HG02884 (cell line): ENCODE data around the gene INPP5D.
"Not testable (repeated sequence)": the region's sequence is repeated elsewhere in the genome, so short reads cannot be mapped to it uniquely, and the experiment has no call there.

Experiments used
- ATAC-seq: cut with Tn5 transposase; IDR thresholded peaks from one replicate; pipeline ENCODE4 v1.9.1; 2021; ENCODE audit warnings: mild to moderate bottlenecking, moderate library complexity; ENCODE audit not compliant: unreplicated experiment

Gene INPP5D

DNA sequence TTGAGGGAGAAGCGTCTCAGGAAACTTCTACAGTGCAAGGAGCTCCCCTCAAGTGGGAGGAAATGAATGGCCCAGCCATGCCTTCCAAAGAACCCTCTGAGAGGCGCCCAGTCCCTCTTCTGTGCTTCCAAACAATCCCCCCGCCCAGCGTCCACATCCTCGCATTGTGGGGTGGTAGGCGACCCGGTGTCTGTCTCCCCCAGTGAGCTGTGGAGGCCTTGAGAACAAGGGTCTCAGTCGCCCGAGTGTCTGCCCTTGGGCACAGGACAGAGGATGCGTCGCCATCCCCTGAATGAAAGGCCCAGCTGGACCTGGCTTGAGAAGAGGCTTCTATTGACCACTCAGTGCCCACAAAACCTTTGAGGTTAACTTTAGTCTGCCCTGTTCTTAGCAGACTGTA is 29.7 kb downstream of the INPP5D start:
- no peak for ATAC-seq

DNA sequence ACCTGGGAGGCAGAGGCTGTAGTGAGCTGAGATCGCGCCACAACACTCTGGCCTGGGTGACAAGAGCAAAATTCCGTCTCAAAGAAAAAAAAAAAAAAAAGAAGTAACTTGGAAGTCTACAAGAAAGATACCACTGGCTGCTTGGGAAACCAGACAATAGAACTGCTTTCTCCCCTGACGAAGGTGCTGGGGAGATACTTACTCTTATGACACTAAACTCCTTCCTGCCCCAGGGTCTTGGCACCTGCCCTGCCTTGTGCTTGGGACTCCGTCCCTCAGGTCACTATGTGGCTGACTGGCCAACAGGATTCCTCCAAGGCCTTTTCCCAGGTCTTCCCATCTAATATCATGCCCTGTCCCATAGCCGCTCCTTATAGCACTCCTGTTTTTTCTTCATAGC is 30.7 kb downstream of the INPP5D start:
- no peak for ATAC-seq

DNA sequence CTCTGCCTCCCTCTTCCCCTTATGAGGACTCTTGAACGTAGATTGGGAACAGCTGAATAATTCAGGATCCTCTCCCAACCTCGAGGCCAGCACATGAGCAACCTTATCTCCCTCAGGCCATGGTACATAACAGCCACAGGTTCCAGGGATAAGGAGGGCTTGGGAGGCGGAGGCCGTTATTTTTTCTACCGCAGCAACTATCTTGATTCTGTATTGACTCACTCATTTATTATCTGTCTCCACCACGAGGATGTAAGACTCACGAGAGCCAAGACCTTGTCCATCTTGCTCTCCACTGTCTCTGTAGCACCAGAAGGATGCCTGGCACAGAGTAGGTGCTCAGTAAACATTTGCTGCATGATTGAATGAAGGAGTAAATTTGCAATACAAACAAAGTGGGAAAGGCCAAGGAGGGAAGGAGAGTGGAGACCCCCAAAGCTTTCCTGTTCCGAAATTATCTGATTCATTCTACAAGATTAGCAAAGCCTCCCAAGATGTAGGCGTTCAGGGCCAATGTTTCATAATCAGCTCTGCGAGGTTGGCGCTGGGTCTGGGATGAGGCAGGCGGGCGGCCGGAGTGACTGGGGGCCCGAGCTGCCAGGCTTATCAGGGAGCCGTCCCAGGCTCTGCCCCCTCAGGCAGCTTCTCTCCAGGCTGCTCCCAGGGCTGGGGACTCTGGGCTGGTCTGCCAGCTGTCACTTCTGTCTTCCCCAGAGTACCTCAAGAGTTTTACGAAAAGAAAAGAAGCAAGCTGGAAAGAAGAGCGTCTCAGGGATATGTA is 31.6 kb downstream of the INPP5D start:
- ATAC-seq = no peak

DNA sequence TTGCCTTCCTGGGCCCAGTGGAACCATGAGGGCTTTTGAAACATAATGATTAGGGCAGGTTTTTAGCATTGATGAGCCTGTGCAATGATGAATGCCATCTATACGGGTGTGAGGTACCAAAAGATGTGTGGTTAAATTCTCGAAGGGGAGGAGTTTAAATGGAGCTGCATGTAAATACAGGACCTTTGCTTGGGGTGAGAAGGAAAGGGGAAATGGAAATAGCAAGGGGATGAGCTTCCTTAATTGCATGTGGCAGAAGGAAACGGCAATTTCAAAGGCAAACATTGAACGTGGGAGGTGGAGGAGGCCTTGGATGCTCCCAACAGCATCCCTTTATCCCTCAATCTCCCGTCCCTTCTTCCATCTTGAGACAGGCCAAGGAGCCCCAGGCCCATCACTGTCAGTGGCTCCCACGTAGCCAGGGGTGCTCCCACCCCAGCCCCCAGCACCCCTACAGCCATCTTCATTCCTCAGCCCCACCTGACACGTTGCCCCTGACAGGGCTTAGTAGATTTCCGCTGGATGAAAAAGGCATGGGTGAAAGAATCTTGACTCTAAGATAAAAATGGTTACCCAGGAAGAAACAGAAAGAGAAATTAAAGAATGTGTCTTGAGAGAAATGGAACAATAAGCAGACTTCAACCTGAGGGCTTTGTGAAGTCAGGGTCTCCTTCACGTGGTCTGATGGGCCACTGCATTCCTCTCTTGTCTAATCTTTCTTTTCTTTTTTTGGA is 32.5 kb downstream of the INPP5D start:
- no peak for ATAC-seq

DNA sequence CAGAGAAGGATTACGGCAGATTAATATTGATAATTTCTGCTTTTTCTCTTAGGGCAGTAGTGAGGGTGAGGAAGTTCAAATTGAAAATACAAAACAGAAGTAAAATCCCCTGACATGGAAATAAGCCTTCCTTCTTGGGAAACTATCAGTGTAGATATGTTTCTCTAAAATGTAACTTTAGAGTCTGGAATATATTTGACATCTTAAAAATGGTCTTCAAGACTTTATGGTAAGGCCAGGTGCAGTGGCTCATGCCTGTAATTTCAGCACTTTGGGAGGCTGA is 33.0 kb downstream of the INPP5D start:
- no peak for ATAC-seq

DNA sequence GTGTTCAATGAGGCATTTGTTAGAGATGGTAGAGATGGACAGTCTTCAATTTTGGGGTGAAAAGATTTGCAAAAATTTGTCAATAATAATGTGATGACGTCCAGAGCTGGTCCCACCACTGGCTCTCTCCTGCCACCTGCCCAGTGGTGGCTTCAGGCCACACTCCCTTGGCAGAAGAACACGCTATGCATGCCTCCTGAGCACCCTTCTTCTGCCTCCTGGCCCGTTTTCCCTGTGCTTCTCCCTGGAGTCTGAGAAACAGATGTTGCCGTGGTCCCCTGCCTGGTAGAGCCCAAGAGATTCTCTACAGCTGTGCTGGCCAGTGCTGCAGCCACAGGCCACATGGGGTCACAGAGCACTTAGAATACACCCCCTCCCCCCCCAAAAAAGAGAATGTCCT is 33.6 kb downstream of the INPP5D start:
- ATAC-seq = no peak

DNA sequence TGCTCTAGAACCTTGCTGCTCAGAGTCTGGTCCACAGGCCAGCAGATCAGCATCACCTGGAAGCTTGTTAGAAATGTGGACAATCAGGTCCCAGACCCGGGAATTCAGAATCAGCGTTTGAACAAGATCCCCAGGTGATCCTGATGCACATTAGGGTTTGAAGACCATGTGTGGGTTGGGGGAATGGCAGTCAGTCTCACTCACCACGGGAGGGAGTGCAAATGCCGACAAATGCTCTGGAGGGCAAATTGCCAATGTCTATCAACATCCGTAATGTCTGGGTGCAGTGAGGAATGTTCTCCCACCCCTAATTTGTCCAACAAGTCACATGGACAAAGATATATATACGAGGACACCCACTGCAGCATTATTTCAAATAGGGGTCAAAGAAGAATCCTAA is 34.5 kb downstream of the INPP5D start:
- no peak for ATAC-seq

DNA sequence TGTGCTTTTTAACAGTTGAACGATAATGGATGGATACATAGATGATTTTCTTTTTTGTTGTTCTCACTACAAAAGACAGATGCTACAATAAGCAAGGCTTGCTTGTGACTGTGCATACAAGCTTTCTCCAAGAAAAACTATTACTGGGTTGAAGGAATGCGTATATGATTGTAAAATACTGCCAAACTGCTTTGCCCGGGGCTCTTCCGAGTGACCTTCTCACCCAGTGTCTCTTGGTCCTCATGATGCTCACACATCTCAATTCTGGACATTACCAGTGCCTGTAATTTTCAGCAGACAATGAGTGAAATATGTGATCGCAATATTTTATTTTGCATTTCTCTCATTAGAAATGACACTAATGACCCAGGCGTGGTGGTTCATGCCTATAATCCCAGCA is 35.9 kb downstream of the INPP5D start:
- no peak for ATAC-seq

DNA sequence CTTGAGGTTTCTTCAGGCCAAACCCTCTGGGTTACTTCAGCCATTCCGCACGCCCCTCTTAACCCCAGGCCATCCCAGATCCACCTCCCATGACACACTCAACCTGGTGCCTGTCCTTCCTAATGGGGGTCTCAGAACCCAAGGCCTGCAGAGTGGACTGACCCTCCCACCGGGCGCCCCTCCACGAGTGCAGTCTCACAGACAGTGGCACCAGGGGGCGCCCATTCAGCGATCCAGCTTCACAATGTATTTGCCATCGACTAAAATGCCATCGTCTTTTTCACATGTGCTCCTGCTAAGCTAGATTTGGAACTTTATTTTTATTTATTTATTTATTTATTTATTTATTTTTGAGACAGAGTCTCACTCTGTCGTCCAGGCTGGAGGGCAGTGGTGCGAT is 38.5 kb downstream of the INPP5D start:
- no peak for ATAC-seq

DNA sequence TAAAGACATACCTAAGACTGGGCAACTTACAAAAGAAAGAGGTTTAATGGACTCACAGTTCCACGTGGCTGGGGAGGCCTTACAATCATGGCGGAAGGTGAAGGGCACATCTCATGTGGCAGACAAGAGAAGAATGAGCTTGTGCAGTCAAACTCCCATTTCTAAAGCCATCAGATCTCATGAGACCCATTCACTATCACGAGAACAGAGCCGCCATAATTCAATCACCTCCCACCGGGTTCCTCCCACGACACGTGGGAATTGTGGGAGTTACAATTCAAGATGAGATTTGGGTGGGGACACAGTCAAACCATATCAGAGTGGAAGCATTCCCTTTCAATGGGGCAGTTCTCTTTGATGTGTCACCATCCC is 39.7 kb downstream of the INPP5D start:
- ATAC-seq = not testable (repeated sequence)

DNA sequence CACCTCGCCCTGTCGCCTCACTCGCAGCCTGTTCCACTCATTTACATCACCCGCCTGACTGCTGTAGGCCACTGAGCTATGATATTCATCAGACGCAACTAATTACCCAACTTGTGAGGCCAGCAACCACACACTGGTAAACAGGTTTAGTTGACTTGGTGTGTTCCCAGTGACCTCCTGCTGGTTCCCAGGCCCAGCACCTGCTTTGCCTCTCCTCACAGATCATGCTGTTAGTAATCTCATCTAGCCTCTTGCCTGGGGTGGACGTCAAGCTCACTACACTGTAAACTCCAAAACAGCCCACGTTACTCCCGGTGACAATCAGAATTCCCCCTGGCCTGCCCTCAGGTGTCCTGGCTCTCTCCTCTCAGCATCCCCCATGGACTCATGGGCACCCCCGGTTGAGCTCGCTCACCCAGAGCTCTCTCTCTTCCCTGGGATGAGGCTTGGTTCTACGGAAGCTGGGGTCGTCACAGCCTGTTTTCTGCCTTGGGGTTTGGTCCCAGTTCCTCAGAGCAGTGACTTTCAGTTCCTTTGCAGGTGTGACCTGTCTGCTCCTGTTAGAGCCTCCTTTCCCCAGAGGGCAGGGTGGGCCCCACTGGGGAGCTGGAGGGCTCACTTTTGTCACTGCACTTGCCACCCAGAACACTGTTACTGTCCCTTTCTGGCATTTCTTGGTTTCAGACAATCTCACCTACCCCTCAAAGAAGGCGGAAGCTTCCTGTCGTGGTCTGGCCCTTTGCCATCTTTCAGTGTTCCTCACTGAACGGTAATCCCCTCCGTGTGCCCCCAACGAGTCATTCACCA is 40.3 kb downstream of the INPP5D start:
- ATAC-seq = peak; percentile 69

DNA sequence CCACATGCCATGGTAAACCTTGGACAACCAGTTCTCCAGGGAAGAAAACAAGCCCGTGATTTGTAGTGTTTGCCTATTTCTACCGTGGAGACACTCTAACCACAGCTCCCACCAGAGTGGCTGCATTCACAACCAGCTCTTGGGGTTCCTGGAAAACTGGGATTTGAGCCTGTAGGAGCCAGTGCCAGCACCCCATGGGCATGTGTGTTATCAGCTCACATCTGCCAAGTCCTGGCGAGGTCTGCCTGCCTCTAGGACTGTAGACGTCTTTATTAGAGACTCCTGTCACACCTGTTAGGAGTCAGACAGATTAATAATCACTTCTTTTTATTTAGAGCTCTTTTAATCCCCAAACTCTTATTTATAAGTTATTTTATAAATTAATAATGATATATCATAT is 41.0 kb downstream of the INPP5D start:
- ATAC-seq = no peak

DNA sequence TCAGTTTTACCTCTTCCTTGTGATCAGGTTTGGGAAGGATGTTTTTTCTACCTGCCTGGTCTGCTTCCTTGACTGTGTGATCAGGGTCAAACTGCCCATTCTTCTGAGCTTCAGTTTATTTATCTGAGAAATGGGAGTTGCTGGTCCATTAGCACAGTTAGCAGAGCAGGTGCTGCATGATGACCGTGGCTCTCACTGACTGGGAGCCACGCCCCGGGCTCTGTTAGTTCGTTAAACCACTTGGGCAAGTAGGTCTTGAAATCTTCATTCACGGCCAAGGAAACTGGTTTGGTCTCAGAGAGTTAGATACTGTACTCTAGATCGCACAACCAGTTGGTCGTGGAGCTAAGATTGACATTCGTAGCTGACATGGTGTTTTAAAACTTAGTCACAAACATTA is 41.7 kb downstream of the INPP5D start:
- ATAC-seq = no peak

DNA sequence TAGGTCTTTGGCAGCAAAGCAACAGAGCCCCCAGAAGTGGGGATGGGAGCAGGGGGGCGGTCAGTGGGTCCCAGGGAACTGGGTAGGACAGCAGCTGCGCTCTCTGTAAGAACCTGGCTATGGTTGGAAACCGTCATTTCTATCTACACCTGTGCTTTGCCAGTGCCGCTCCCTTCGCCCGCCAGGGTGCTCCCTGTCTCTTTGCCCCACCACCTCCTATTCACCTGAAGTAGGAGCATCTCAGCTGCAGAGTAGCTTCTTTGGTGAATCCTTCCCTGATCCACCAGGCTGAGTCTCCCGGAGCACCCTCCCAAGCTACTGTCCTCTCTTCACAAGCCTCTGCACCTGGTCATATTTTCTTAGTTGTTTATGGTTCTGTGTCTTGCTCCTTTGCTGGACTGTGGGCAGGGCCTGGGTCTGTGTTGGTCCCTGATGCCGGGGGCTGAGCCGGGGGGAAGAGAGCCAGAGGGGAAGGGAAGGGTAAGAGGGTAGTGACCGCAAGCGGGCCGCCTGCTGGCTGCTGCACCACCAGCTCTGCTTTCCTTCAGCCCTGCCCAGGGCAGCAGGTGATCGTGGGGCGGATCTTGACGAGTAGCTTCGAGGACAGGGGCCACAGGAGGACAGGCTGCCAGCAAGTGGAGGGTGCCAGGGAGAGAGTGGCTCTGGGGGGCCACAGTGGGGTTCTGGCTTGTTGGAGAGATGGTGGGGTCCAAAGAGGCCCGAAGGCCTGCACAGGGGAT is 45.2 kb downstream of the INPP5D start:
- ATAC-seq = no peak

DNA sequence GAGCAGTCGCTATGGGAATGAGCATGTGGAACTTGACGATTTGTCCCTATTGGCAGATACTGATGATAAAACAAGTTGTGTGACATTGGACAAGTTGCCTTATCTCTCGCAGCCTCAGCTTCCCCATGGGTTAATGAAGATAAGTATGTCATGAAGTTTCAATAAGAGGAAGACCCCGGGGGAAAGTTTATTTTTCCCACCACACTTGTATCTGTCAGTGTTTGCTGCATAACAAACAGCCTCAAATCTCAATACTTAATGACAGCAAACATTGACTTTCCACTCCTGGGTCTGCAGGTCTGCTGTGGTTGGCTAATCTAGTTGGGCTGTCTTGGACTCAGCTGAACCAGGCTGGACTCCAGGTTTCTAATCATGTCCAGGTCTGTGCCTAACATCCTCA is 45.8 kb downstream of the INPP5D start:
- ATAC-seq = no peak

DNA sequence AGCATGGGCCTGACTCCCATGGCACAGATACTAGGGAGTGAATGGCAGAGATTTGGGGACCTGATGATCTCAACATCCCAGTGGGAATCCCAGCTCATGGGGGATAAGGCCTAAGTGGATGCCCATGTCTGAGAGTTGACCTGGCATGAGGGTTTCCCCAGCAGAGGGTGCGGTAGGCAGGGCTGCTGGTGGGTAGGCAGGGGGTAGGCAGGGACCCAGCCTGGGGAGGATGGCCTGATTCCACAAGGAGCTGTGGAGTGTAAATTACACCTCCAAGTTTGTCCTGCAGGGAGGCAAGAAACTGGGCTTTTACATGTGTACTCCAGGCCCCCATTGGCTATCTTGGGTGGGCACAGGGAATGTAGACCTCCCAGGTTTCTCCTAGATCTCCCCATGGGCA is 46.9 kb downstream of the INPP5D start:
- ATAC-seq = no peak

DNA sequence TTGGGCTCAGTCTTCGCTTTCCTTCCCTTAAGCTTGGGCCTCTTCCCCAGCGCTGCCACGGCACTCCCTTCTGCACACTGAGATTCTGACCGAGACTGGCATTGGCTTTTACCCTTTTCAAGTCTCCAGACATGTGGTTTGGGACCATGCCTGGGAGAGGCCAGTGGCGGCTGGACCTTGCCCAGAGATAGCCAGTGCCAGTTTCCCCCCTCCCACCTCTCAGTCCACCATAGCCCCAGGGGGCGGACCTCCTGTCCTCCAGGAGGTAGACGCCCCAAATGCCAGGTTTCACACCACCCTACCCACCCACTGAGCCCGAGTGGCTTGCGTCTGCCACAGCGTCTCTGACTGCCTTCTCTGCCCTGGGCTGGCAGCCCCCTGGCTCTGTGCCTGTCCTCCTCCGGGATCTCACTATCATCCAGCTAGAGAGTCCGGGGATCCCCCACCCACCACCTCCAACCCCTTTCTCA is 47.7 kb downstream of the INPP5D start:
- ATAC-seq = no peak

DNA sequence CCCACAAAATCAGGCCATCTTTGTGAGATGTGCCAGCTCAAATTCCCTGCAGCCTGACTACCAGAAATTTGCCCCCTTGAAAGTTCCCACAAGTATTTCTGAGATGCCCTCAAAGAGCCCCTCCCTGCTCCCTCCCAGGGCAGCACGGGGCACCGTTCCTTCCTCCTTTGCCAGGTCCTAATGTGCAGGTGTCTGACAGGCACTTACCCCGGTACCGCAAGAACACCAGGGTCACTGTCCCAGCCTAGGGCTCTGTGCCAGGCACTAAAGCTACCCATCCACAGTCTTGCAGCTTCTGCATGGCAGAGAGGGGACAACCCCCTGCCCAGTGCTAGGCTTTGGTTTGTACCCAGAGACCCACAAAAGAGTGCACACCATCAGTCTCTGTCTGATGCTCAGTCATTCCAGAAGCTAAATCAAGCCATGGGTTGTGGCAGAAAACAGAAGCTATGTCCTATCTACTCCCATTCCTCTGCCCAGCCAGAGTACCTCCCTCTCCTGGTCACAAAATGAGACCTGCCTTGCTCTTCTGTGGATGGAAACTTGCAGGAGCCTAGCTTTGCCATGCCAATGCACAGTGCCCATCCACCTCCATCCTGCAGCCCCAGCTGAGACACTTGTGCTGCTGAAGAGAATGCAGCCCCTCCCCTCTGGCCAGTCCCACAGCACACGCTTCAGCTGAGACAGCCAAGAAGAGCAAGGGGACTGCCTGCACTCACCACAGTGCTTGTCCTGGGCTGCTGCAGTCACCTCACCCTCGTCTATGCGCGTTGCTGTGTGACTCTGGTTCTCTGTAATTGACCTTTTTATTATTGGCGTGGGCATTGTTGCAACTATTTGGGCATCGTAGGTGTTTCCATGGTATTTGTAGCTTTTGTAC is 48.7 kb downstream of the INPP5D start:
- no peak for ATAC-seq

DNA sequence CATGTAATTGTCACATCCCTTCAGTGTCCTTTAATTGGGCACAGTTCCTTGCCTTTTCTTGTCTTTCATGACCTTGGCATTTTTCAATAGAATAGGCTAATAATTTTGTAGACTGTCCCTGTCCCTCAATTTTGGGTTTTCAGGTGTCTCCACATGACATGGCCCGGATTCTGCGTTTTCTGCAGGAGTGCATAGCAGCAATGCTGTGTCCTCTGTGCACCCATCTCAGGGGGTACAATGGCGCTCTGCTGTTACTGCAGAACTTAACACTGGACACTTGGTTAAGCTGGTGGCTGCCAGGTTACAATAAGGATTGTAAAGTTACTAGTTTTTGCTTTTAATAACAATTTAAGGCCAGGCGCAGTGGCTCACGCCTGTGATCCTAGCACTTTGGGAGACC is 51.3 kb downstream of the INPP5D start:
- ATAC-seq = no peak

DNA sequence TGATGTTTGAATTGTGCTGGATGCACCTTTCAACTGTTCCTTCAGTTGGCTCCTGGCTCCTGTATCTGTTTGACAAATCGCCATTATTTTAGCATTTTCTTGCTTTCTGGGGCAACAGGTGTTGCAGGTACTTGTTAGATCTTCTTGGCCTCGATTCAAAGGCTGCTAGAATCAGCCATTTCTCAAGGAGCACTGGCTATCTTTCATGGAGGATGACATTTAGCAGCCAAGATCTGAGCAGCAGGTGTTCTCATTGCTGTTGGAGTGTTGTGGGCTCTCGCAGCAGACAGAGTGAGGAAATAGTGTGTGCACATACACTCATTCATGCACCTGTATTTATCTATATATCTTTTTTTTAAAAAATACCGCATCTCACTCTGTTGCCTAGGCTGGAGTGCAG is 52.2 kb downstream of the INPP5D start:
- no peak for ATAC-seq
